GM12872 (cell line): ENCODE measurements around the gene ZNF521.

Source experiments
- TF ChIP-seq, protein P1 (sequence below): IDR thresholded peaks from 3 replicates; pipeline ENCODE4 v1.5.1; 2011; ENCODE audit warnings: low read depth, mild to moderate bottlenecking, low read length, moderate library complexity; ENCODE audit not compliant: insufficient read depth

Gene ZNF521

DNA sequence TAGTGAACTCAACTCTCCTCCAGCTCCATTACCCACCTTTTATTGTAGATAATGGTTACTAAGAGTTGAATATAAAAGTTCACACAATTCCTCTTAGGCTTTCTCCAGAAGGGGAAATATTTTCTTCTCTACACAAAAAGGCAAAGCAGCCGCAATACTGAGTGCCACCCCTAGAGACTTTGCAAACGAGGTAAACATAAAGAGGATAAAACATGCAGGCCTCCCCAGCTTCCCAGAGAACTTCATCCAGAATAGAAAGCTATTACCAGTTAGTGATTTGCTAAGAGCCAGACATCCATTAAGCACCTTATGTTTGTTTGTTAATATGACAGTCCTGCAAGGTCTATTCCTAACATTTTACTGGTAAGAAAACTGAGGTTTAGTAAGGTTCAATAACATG is 17.4 kb downstream of the ZNF521 start:
- TF ChIP-seq, protein P1, sequence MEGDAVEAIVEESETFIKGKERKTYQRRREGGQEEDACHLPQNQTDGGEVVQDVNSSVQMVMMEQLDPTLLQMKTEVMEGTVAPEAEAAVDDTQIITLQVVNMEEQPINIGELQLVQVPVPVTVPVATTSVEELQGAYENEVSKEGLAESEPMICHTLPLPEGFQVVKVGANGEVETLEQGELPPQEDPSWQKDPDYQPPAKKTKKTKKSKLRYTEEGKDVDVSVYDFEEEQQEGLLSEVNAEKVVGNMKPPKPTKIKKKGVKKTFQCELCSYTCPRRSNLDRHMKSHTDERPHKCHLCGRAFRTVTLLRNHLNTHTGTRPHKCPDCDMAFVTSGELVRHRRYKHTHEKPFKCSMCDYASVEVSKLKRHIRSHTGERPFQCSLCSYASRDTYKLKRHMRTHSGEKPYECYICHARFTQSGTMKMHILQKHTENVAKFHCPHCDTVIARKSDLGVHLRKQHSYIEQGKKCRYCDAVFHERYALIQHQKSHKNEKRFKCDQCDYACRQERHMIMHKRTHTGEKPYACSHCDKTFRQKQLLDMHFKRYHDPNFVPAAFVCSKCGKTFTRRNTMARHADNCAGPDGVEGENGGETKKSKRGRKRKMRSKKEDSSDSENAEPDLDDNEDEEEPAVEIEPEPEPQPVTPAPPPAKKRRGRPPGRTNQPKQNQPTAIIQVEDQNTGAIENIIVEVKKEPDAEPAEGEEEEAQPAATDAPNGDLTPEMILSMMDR = peak; percentile 27; the same call in 1 of the 3 replicates

DNA sequence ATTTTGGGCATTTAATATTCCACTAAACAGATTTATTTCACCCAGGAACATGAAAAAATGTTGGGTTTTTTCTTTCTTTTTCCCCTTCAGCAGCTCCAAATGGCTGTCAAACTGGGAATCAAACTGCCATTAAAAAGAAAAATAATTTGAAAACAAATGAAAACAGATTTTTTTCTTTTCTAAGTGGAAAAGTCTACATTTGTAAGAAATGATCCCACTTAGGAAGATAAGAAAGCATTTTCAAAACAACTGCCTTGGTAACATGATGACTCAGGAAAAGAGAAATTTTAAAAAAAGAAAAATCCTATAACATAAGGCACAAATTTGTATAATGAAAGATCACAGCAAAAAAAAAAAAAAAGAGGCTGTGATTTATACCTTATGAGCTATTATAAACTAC is 20.0 kb downstream of the ZNF521 start:
- TF ChIP-seq, protein P1 = no peak

DNA sequence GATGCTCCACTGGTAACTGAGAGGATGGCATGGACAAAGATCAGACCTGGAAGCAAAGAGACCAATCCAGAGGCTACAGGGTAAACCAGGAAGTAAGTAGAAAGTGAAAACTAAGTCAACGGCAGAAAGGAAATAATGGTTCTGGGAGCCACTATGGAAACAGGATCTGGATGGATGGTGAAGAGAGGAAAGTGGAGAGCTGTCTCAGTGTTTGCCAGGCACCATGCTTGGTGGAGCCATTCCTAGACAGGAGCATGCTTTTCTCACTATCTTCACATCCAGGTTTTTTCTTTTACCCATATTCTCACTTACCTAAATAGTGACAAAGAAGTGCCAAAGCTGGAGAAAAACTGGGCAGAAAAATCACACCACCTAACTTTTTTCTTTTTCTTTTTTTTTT is 22.2 kb downstream of the ZNF521 start:
- TF ChIP-seq, protein P1 = no peak

DNA sequence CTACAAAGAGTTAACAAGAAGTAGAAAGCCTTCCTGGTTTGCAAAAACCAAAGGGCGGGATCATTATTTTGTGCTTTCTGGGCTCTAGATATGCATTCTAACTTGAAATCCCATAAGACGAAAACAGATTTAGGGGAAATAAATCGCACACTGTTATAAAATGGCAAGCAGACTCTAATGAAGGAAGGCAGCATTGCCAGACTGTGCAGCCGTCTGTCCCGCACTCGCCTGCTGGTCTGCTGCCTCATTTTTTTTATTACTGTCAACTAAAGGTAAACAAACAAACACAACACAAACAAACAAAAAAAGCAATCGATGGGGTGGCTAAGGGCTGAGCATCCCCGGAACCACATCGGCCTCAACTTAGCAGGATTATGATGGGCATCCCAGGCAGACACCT is 24.4 kb downstream of the ZNF521 start:
- TF ChIP-seq, protein P1 = no peak

DNA sequence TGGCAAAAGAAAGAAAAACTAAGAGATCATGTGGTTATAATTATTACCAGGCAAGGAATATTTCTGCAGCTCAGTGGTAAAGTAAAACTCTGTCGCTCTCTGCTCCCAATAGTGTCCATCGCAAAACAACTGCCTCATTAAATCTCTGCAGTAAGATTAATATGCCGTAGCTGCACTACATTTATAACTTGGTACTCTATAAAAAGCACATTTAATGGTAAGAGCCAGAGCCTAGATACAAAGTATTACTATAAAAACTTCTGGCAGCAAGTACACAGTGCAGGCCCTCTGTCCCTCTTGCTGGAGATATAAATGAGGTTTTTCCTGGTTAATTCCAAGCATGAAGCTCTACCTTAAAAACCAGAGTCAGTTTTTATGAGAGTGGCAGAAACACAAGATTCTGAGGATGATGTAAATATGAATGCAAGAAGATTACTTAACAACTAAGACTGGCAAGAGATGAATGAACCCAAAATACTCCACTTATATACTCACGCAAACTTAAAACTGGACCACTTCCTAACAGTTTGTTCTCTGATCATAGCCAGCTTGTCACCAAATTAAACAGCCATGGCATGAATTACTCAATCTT is 25.5 kb downstream of the ZNF521 start:
- TF ChIP-seq, protein P1 = no peak

DNA sequence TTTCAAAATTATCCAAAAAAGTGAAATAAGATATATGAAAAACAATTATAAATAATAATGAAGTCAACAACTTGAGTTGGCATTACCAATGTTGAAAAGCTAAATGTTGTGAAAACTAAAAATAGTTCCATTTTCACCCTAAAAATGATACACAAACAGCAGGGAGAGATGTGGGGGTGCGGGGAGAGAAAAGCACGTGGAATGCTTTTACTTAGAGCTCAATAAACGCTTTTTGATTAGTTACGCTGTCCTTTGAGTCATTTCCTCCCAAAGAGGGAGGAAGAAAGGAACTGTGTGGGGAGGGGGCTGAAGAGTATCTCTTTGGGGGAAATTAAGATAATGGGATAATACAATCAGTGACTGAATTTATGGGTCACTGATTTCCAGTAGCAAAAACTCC is 29.2 kb downstream of the ZNF521 start:
- TF ChIP-seq, protein P1 = no peak

DNA sequence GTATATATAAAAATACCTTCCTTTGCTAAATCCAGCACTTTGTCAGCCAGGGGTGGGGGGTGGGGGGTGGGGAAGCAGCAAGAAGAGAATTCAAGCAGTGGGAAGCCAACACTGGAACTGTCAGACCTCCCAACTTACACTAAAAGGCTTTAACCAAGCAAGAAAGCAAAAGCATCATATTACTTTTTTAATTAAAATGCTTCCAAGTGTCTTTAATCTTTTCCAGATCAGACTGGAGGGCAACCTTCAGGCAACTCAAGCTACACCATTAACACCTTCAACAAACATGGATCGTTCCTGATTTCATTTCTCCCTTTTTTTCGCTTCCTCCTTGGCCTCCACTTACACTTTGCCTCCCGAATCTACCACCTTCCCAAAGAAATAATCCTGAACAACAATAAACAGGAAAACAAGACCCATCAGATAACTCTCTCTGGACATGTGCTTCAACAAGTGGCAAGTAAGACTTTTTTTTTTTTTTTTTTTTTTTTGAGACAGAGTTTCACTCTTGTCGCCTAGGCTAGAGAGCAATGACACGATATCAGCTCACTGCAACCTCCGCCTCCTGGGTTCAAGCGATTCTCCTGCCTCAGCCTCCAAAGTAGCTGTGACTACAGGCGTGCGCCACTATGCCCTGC is 35.5 kb downstream of the ZNF521 start:
- TF ChIP-seq, protein P1 = no peak

DNA sequence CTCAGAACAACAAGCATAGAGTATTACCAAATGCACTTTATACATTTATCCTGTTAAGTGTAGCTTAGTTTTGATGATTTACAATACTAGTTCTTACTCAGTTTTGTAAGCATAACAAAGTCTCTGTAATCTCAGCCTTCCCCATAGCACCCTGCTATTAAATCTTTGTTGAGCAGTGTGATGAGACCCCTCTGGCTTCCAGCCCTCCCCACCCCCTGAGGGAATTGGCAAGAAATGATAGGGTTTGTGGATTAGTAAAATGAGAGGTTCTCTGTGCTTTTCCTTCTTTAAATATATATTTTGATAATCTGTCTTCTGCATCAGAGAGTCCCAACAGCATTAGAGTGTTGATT is 37.2 kb downstream of the ZNF521 start:
- TF ChIP-seq, protein P1 = no peak
